Medulla oblongata (tissue), 1 donor: ENCODE data around the gene KMT5B.
A peak's percentile ranks its signal among the peaks of the same experiment; 100 is the strongest.

ENCODE experiments used
- DNase-seq: peaks from one replicate; pipeline ENCODE4 v3.0.0-alpha.2; 2015; ENCODE audit errors: extremely low spot score

Gene KMT5B

GRCh38 chr11:68215524-68216170 is 2.6 kb upstream of the KMT5B start:
- DNase-seq: no peak

- no peak for DNase-seq
These were observed 2.0 kb upstream of the KMT5B start for GRCh38 chr11:68215087-68215445.

- no peak for DNase-seq
These were observed 1.3 kb upstream of the KMT5B start for GRCh38 chr11:68214173-68215086.

- peak; percentile 91 for DNase-seq
These were observed 568 bp upstream of the KMT5B start for GRCh38 chr11:68213555-68214172.

- peak; percentile 55 for DNase-seq
These were observed 518 bp downstream of the KMT5B start for GRCh38 chr11:68212421-68213134.

GRCh38 chr11:68211546-68211945 is 1.6 kb downstream of the KMT5B start:
- no peak for DNase-seq

GRCh38 chr11:68206211-68206610 is 6.9 kb downstream of the KMT5B start:
- DNase-seq: peak; percentile 85

GRCh38 chr11:68204402-68204801 is 8.7 kb downstream of the KMT5B start:
- no peak for DNase-seq

- DNase-seq: no peak
These were observed 10.9 kb downstream of the KMT5B start for GRCh38 chr11:68202165-68202564.

- no peak for DNase-seq
These were observed 11.6 kb downstream of the KMT5B start for GRCh38 chr11:68201492-68201891.

- no peak for DNase-seq
These were observed 12.5 kb downstream of the KMT5B start for GRCh38 chr11:68200639-68201038.

GRCh38 chr11:68199295-68199987 is 13.7 kb downstream of the KMT5B start:
- DNase-seq: no peak

- DNase-seq: no peak
These were observed 16.9 kb downstream of the KMT5B start for GRCh38 chr11:68196219-68196618.

- no peak for DNase-seq
These were observed 18.3 kb downstream of the KMT5B start for GRCh38 chr11:68194675-68195294.

- no peak for DNase-seq
These were observed 20.1 kb downstream of the KMT5B start for GRCh38 chr11:68193018-68193417.

- no peak for DNase-seq
These were observed 21.2 kb downstream of the KMT5B start for GRCh38 chr11:68191661-68192579.

- DNase-seq: no peak
These were observed 23.2 kb downstream of the KMT5B start for GRCh38 chr11:68189888-68190287.

GRCh38 chr11:68189082-68189481 is 24.0 kb downstream of the KMT5B start:
- no peak for DNase-seq

GRCh38 chr11:68186061-68186460 is 27.0 kb downstream of the KMT5B start:
- no peak for DNase-seq
